A673 (cell line): ENCODE measurements around the gene PELI3. TPM values are rescaled to one million over a fixed set of nuclear protein-coding genes. Genes with fewer than 3 reads are reported as not detected.

Experiments used
- Bru-seq: library from RNA; stranded (reverse); fragments of 400-500 nt; gene quantifications from one replicate; lab custom pipeline; 2021; lab: Mats Ljungman, UMichigan
- BruChase-seq, 2 experiments: library from RNA; stranded (reverse); fragments of 400-500 nt; gene quantifications; one replicate each; lab custom pipeline; 2021; lab: Mats Ljungman, UMichigan
- BruUV-seq: library from RNA; stranded (reverse); fragments of 400-500 nt; replicated peaks from 2 replicates; lab custom pipeline; 2021; lab: Mats Ljungman, UMichigan
- CTCF ChIA-PET: fragments of 300-600 bp; sonication (Branson Sonifier 250); formaldehyde crosslinking; loops from one replicate; lab custom pipeline; 2022; ENCODE audit warnings: antibody characterized with exemption; lab: Charles Lee
- POLR2A ChIA-PET: fragments of 300-600 bp; sonication (Branson Sonifier 250); formaldehyde crosslinking; loops from one replicate; lab custom pipeline; 2022; ENCODE audit warnings: antibody characterized with exemption; ENCODE audit not compliant: low non-redundant PET; lab: Charles Lee
- DNase-seq: peaks from one replicate; pipeline ENCODE4 v3.0.0-alpha.2; 2015; ENCODE audit warnings: low spot score
- H3K27ac ChIP-seq: fragments of 200-600 bp; sonication (generic); 2 replicates; pipeline ENCODE4 v1.5.1; 2016; ENCODE audit warnings: mixed run types, low read depth, mild to moderate bottlenecking, mixed read lengths, antibody characterized with exemption, low read length; ENCODE audit not compliant: poor library complexity, severe bottlenecking
- H3K27me3 ChIP-seq: fragments of 200-600 bp; sonication (generic); replicated peaks from 2 replicates; pipeline ENCODE4 v1.6.1; 2017; ENCODE audit warnings: mixed run types, low read depth, mild to moderate bottlenecking, mixed read lengths, antibody characterized with exemption, low read length; ENCODE audit not compliant: insufficient read depth, poor library complexity
- H3K36me3 ChIP-seq: fragments of 200-600 bp; sonication (generic); 2 replicates; pipeline ENCODE4 v1.6.1; 2016; ENCODE audit warnings: mixed run types, mild to moderate bottlenecking, mixed read lengths, antibody characterized with exemption, low read length; ENCODE audit not compliant: insufficient read depth, poor library complexity, severe bottlenecking
- H3K4me1 ChIP-seq: fragments of 200-600 bp; sonication (generic); 2 replicates; pipeline ENCODE4 v1.6.1; 2017; ENCODE audit warnings: mixed run types, mild to moderate bottlenecking, mixed read lengths, antibody characterized with exemption, low read length; ENCODE audit not compliant: insufficient read depth, poor library complexity, severe bottlenecking
- H3K4me3 ChIP-seq: fragments of 200-600 bp; sonication (generic); 2 replicates; pipeline ENCODE4 v1.5.1; 2016; ENCODE audit warnings: low read depth, mixed run types, mild to moderate bottlenecking, mixed read lengths, low read length; ENCODE audit not compliant: poor library complexity, severe bottlenecking
- H3K9me3 ChIP-seq: fragments of 200-600 bp; sonication (generic); 2 replicates; pipeline ENCODE4 v1.6.1; 2016; ENCODE audit warnings: mixed run types, low read depth, mild to moderate bottlenecking, mixed read lengths, antibody characterized with exemption, low read length; ENCODE audit not compliant: poor library complexity, severe bottlenecking
- EZH2 ChIP-seq: fragments of 200-600 bp; sonication (generic); IDR thresholded peaks from 2 replicates; pipeline ENCODE4 v1.6.1; 2017; ENCODE audit warnings: borderline replicate concordance, low read depth, mild to moderate bottlenecking, mixed read lengths, antibody characterized with exemption, low read length; ENCODE audit not compliant: poor library complexity, severe bottlenecking
- intact Hi-C: fragments of 100-400 bp; cut with micrococcal nuclease; formaldehyde crosslinking; loops from one replicate; pipeline ENCODE4 v1.10.0; 2022; ENCODE audit not compliant: unreplicated experiment
- long read RNA-seq: library from polyadenylated mRNA; stranded (forward); transcript quantifications from one replicate; pipeline ENCODE4 v2.0.0, GENCODE V29; 2022
- total RNA-seq: library from RNA; stranded (reverse); gene quantifications from 2 replicates; pipeline ENCODE4 v1.2.3, GENCODE V29; 2021
- TF ChIP-seq, protein P1 (sequence below): fragments of 300-800, 200-600 bp; sonication (generic); conservative IDR thresholded peaks from 2 replicates; pipeline ENCODE4 v1.5.1; 2017; ENCODE audit warnings: low read depth, mild to moderate bottlenecking, antibody characterized with exemption, low read length, moderate library complexity, mixed read lengths

PELI3 gene, protein sequence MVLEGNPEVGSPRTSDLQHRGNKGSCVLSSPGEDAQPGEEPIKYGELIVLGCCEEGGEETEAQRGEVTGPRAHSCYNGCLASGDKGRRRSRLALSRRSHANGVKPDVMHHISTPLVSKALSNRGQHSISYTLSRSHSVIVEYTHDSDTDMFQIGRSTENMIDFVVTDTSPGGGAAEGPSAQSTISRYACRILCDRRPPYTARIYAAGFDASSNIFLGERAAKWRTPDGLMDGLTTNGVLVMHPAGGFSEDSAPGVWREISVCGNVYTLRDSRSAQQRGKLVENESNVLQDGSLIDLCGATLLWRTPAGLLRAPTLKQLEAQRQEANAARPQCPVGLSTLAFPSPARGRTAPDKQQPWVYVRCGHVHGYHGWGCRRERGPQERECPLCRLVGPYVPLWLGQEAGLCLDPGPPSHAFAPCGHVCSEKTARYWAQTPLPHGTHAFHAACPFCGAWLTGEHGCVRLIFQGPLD
- total RNA-seq (15.4 and 18.5 TPM in 2 replicates), Bru-seq, nascent RNA (percentile 57 among the genes with signal in this experiment), BruChase-seq, experiment 1, labeled RNA remaining after a 2-hour chase (percentile 58 among the genes with signal in this experiment), BruChase-seq, experiment 2, labeled RNA remaining after a 6-hour chase (percentile 58 among the genes with signal in this experiment)
- long read RNA-seq, transcript PELI3-202 (7 exons, 2,783 nt): major isoform, 7 of 16 reads
- long read RNA-seq, transcript PELI3-201 (8 exons, 2,740 nt): major isoform, 7 of 16 reads
- long read RNA-seq, partial matches to known transcripts: 1 of 16 reads
- long read RNA-seq, other reads (novel, unspliced or antisense): 1 of 16 reads

DNA sequence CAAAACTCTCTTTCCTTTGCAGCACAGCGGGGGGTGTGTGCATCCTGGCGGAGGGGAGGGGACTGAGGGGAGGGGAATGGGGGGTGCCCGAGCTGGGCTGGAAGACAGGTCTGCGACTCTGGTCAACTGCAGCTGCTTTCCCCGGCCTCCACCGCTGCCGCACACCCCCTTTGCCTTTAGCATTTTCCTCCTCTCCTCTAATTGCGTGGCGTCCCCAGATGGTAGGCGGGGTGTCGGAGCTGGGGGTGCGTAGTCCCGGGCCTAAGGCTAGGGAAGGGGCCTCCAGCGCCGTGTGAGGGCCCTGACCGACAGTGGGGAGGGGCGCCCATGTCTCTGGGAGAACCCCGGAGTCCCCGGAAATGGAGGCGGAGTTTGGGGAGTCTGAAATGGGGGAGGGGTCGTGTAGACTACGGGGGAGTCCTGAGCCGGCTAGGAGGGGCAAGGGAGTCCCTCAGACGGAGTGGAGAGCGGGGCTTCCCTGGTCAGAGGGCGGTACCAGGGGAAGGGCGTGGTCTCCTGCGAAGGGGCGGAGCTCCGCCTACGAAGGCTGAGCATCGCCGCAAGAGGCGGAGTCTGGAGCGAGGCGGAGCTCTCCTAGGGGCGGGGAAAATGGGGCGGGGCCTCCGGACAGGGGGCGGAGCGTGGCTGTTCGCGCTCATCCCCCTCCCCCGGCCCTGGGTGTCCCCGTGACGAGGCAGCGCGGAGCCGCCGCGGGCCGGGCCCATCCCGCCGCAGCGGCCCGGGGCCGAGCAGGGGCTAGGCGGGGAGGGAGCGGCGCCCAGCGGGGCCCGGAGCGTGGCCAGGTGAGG is at the start of gene PELI3:
Gene PELI3, plus strand, starts transcription at position 681 of the 809 bp plus-strand sequence. CDS start 1,224 bp downstream, outside the sequence.
- Histone ChIP-seq H3K4me3 (peak within 1 kb of the TSS; percentile 67), H3K4me1 (no peaks in the 10 kb centered on the region), H3K9me3 (no peaks in the 10 kb centered on the region), H3K27me3 (no peaks in the 10 kb centered on the region), H3K36me3 (no peaks in the 10 kb centered on the region), H3K27ac (peak within 1 kb of the TSS; percentile 70)
- intact Hi-C loops: no loop called here
- ChIA-PET POLR2A (interaction anchor here (0.5 to 1.0 kb wide), 6 partner anchors 10 to 319 kb away, joined by 3 to 8 read pairs (median 4); partner anchors contain the start of gene DPP3), CTCF (interaction anchor here (0.6 to 1.3 kb wide), 8 partner anchors 13 to 916 kb away, joined by 3 to 17 read pairs (median 4); partner anchors contain the start of genes DPP3 and MRPL11)
- BruUV-seq: no TSS peak
- DNase-seq: peak; percentile 95
- TF ChIP-seq, protein P1, sequence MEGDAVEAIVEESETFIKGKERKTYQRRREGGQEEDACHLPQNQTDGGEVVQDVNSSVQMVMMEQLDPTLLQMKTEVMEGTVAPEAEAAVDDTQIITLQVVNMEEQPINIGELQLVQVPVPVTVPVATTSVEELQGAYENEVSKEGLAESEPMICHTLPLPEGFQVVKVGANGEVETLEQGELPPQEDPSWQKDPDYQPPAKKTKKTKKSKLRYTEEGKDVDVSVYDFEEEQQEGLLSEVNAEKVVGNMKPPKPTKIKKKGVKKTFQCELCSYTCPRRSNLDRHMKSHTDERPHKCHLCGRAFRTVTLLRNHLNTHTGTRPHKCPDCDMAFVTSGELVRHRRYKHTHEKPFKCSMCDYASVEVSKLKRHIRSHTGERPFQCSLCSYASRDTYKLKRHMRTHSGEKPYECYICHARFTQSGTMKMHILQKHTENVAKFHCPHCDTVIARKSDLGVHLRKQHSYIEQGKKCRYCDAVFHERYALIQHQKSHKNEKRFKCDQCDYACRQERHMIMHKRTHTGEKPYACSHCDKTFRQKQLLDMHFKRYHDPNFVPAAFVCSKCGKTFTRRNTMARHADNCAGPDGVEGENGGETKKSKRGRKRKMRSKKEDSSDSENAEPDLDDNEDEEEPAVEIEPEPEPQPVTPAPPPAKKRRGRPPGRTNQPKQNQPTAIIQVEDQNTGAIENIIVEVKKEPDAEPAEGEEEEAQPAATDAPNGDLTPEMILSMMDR: no peak

DNA sequence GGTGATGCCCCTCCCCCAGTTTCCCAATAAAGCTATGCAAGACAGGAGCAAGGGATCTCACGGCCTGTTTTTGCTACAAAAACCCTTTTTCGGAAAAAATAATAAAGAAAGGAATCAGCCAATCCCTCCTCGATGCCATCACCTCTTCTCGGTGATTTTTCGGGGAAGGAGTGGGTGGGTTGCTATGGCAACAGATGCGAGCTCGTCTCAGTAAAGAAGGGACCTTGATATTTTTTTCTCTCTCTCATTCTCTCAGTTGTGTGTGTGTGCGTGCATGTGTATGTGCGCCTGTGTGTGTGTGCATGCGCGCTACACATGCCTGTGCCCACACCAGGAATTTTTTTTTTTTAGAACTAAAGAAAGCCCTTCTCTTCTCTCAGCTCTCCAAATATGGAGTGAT is 49.7 kb upstream of the PELI3 start:
- DNase-seq: no peak
- no TSS peak for BruUV-seq
- Histone ChIP-seq H3K27ac (no peak overlapping the region), H3K4me1 (no peaks in the 10 kb centered on the region), H3K36me3 (no peaks in the 10 kb centered on the region), H3K4me3 (no peak overlapping the region), H3K27me3 (peaks cover 31% of the 10 kb centered on the region), H3K9me3 (no peaks in the 10 kb centered on the region)
- CTCF ChIA-PET: no interaction called here
- intact Hi-C loops: no loop called here
- POLR2A ChIA-PET: no interaction called here
- no peak for TF ChIP-seq EZH2
- TF ChIP-seq, protein P1: no peak
